GM13976 (cell line): ENCODE results near the gene RGS9.

ENCODE experiments used
- DNase-seq: peaks from one replicate; pipeline ENCODE4 v3.0.0; 2012; ENCODE audit warnings: low spot score
- in situ Hi-C: fragments of 300-500 bp; cut with MboI; formaldehyde crosslinking; loops from one replicate; pipeline ENCODE4 v1.12.0; 2022; ENCODE audit warnings: low sequenced_read_pairs, mixed read lengths, inconsistent platforms; ENCODE audit not compliant: unreplicated experiment
- TF ChIP-seq, protein P1 (sequence below): IDR thresholded peaks from 2 replicates; pipeline ENCODE4 v1.5.1; 2012; ENCODE audit warnings: borderline replicate concordance, mild to moderate bottlenecking; ENCODE audit not compliant: insufficient read depth; ENCODE audit errors: extremely low read depth, missing control alignments, control extremely low read depth

RGS9 gene

DNA sequence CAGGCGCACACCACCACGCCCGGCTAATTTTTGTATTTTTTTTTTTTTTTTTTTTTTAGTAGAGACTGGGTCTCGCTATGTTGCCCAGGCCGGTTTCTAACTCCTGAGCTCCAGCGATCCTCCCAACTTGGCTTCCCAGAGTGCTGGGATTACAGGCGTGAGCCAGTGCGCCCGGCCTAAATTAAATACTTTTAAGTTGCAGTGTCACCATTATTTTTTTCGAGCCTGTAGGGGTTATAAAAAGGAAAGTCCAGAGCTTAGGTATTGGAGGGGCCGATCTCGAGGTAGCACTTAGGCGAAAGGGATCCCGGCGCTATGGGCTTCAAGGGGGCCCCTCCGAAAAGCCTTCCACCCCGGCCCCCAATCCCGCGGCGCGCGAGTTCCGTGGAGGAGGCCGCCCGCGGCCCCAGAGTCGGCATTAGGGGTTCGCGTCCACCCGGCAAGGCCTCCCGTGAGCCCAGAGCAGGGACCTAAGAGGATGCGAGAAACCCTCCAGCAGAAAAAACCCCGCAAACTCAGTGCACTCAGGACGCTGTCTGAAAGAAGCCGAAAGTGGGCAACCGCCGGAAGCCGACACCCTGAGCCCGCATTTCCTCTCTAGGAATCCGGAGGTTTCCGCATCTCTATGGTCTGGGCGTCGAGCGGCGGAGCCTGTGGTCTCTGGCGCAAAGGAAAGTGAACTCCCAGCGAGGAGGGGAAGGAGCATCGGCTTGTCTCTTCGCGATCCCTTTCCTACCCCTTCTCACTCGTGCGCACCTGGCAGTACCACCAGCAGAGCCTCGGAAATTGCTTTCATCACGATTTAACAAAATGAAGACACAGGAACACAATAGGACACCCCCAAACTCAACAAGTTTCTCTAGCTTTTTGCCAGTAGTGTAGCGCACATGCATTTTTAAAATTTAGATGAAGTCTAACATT lies 14.1 kb upstream of the RGS9 start:
- in situ Hi-C loops, result no loop called here
- TF ChIP-seq, protein P1, sequence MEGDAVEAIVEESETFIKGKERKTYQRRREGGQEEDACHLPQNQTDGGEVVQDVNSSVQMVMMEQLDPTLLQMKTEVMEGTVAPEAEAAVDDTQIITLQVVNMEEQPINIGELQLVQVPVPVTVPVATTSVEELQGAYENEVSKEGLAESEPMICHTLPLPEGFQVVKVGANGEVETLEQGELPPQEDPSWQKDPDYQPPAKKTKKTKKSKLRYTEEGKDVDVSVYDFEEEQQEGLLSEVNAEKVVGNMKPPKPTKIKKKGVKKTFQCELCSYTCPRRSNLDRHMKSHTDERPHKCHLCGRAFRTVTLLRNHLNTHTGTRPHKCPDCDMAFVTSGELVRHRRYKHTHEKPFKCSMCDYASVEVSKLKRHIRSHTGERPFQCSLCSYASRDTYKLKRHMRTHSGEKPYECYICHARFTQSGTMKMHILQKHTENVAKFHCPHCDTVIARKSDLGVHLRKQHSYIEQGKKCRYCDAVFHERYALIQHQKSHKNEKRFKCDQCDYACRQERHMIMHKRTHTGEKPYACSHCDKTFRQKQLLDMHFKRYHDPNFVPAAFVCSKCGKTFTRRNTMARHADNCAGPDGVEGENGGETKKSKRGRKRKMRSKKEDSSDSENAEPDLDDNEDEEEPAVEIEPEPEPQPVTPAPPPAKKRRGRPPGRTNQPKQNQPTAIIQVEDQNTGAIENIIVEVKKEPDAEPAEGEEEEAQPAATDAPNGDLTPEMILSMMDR, result no peak
- DNase-seq, result peak; percentile 83

DNA sequence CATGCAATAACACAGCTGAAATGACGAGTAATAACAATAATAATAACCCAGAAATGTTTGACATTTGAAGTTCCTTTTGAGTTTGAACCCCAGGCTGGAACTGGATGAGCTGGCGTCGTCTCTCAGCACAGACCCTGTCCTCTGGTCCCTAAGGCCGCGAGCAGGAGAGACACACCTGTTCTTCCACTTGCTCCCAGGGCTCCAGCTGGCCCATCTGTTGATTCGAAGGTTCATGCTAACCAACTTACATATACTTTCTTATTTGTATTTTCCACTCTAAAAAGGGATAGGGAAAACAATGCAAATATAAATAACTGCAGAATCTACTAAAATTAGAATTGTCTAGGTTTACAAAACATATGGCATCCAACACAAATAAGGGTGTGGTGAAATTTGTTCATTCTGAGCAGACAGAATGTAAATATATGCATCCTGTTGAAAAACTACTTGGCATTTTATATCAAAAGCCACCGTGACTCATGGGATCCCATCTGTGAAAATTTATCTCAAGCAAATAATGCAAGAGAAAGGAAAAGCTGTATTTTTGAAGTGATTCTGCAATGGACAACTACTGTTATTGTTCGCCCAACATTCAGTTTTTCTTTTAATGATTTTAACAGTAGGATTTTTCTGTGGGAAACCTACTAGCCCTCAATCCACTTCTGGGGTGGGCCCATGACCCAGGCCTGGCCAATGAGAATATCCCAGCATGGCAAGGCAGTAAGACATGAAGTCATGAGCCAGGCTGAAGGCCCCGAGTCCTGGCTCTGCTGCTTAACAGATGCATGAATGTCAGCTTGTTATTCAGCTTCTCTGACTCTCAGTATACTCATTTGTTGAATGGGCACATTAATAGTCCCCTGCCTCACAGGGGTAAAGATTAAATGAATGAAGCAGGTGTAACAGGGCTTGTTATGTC lies 13.2 kb upstream of the RGS9 start:
- TF ChIP-seq, protein P1, result no peak
- DNase-seq, result no peak
- in situ Hi-C loops, result no loop called here

DNA sequence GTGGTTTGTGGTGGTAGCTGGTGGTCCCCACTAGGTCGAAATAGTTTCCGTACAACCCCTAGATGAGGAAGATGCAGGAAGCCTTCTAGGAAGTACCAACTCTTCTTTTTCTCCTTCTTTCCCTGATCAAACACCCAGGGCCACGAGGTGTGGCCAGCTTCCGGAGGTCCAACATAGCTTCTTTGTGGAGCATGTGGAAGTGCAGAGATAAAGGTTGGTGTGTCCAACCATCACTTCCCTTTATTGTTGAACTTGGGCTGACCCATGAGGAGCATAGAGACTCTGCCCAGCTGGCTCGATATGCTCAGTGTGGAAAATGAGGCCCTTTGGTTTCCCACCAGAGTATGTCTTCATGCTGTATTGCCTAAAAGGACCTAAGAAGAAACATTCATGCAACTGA lies 6.3 kb upstream of the RGS9 start:
- no peak for DNase-seq
- in situ Hi-C loops, result no loop called here
- TF ChIP-seq, protein P1, result no peak

DNA sequence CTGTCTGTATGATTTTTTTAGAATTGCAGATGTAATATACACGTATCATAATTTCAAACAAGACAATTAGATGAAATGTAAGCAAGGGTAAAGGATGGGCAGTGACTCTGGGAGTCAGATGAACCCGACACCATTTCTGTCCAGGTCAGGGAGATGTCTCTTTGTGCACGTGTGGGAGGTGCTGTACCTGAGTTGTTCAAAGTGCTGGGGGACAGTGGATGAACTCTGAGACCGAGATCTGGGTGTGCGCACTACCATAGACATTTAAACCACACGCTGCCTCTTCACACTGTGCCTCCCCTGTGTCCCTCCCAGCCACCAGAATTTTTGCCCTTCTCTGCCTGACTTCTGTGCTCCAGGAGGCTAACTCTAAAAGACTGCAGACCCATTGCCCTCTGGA lies 5.9 kb upstream of the RGS9 start:
- in situ Hi-C loops, result no loop called here
- TF ChIP-seq, protein P1, result no peak
- no peak for DNase-seq

DNA sequence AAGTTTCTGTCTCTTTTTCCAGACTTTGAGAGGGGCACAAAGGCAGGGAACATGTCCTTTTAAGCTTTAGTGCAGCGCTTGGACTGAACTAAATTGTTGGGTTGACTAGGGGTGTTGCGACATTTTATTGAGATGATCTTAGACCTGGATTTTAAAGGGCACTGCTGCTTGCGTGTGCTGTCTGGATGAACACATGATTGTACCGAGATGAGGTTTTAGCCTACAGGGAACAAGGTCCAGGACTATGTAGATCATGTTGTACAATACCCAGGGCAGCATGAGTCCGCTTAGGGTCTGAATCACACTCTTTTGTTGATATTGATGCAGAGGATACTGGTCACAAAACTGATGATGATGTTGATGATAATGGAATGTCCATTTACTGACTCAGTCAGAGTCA lies 5.2 kb upstream of the RGS9 start:
- in situ Hi-C loops, result no loop called here
- DNase-seq, result no peak
- TF ChIP-seq, protein P1, result no peak

DNA sequence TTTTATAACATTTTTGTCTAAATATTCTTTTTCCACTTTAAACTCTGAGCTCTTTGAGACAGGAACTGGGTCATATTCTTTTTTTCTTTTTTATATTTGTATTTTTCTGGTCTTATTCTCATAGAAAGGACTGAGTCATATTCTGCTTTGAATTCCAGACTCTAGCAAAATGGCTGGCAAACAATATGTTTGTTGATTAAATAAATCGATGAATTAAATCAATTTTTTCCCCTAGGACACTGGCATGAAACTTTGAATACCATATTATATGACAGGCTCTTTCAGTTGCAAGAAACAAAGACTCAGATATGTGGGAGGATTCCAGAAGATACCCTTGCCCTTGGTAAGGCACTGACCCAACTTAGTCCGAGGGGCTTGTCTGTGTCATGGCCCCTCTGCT lies 3.1 kb upstream of the RGS9 start:
- in situ Hi-C loops, result no loop called here
- TF ChIP-seq, protein P1, result no peak
- DNase-seq, result no peak
